ENCODE results near the gene SLF2. TPM values are rescaled to one million over a fixed set of nuclear protein-coding genes. Genes with fewer than 3 reads are reported as not detected.
A peak's percentile ranks its signal among the peaks of the same experiment; 100 is the strongest.

SLF2 gene
- total RNA-seq, result 10 to 100 TPM; 31.5 to 38.9 TPM
- polyA plus RNA-seq (2013, experiment 1 of 2), result 16.6 TPM
- polyA plus RNA-seq (2013, experiment 2 of 2), result 18.9 TPM
- long read RNA-seq, experiment 1, full-length matches to known transcripts, result 2 of 13 reads
- long read RNA-seq, experiment 1, partial matches to known transcripts, result 10 of 13 reads
- long read RNA-seq, experiment 1, other reads (novel, unspliced or antisense), result 1 of 13 reads
- long read RNA-seq, experiment 2, full-length matches to known transcripts, result 18 of 43 reads
- long read RNA-seq, experiment 2, partial matches to known transcripts, result 17 of 43 reads
- long read RNA-seq, experiment 2, other reads (novel, unspliced or antisense), result 8 of 43 reads
- long read RNA-seq, experiment 3, full-length matches to known transcripts, result 25 of 57 reads
- long read RNA-seq, experiment 3, partial matches to known transcripts, result 21 of 57 reads
- long read RNA-seq, experiment 3, other reads (novel, unspliced or antisense), result 11 of 57 reads
- long read RNA-seq, experiment 4, partial matches to known transcripts, result 2 of 7 reads
- long read RNA-seq, experiment 4, other reads (novel, unspliced or antisense), result 4 of 7 reads

GRCh38 chr10:100912605-100913469 is at the start of gene SLF2:
Gene SLF2 (plus strand): TSS chr10:100912963. CDS start chr10:100913111, 148 bp downstream.
- Mint-ChIP-seq H3K27me3 (ENCODE audit: insufficient read depth) (no peaks in the 10 kb centered on the region), H3K4me3 (peak within 1 kb of the TSS; percentile 99), H3K36me3 (ENCODE audit: low read depth) (peaks cover 9% of the 10 kb centered on the region), H3K4me1 (peaks cover 32% of the 10 kb centered on the region), H3K9me3 (no peaks in the 10 kb centered on the region), H3K27ac (peak within 1 kb of the TSS; percentile 98)
- WGBS, 2 experiments (ENCODE audit: insufficient coverage in 1 of 2, insufficient read length in 1 of 2), result 0% methylated on average over 4 to 71 of the region's 71 CpGs
- peaks cover 25% of the 10 kb centered on the region for H3K4me1 ChIP-seq (ENCODE audit: control insufficient read depth, insufficient read depth, low read length)
- H3K27ac ChIP-seq (ENCODE audit: low read depth, low read length), result peak within 1 kb of the TSS; percentile 83
- peaks cover 26% of the 10 kb centered on the region for H3K36me3 ChIP-seq (ENCODE audit: control insufficient read depth, insufficient read depth, low read length)
- no peaks in the 10 kb centered on the region for H3K9me3 ChIP-seq (ENCODE audit: control insufficient read depth, low read length)
- H3K9ac ChIP-seq (ENCODE audit: extremely low read depth, low read length, poor library complexity, severe bottlenecking), result peak within 1 kb of the TSS; percentile 70
- TF ChIP-seq, protein P1, sequence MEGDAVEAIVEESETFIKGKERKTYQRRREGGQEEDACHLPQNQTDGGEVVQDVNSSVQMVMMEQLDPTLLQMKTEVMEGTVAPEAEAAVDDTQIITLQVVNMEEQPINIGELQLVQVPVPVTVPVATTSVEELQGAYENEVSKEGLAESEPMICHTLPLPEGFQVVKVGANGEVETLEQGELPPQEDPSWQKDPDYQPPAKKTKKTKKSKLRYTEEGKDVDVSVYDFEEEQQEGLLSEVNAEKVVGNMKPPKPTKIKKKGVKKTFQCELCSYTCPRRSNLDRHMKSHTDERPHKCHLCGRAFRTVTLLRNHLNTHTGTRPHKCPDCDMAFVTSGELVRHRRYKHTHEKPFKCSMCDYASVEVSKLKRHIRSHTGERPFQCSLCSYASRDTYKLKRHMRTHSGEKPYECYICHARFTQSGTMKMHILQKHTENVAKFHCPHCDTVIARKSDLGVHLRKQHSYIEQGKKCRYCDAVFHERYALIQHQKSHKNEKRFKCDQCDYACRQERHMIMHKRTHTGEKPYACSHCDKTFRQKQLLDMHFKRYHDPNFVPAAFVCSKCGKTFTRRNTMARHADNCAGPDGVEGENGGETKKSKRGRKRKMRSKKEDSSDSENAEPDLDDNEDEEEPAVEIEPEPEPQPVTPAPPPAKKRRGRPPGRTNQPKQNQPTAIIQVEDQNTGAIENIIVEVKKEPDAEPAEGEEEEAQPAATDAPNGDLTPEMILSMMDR (conservative IDR thresholded peaks at IDR 0.05), result no peak
- H3K27me3 ChIP-seq (ENCODE audit: control insufficient read depth, insufficient read depth, low read length, poor library complexity, severe bottlenecking), result no peaks in the 10 kb centered on the region
- DNase-seq, result peak; percentile 98
- H3K4me3 ChIP-seq (ENCODE audit: low read length), result peak within 1 kb of the TSS; percentile 92

DNA sequence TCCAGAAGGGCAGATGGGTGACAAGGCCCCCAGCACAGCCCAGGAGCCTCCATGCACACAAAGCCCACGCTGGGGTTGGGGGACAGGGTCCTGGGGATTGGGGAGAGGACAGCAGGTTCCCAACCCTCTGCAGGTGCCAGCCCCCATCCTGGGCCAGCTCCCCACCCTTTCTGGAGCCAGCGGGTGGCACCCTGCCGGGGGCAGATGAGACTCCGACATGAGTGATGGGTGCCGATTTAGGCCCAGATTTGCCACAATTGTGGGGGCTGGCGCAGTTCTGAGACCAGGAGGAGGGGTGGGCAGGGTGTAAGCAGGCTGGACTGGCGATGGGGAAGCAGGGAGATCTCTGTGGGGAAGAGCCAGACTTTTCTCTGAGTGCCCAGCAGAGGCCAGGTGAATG is 49.3 kb upstream of the SLF2 start:
- peaks cover 90% of the 10 kb centered on the region for H3K27me3 ChIP-seq (ENCODE audit: control insufficient read depth, insufficient read depth, low read length, poor library complexity, severe bottlenecking)
- Mint-ChIP-seq H3K36me3 (ENCODE audit: low read depth) (no peaks in the 10 kb centered on the region), H3K4me1 (peaks cover 5% of the 10 kb centered on the region), H3K4me3 (no peak overlapping the region), H3K9me3 (no peaks in the 10 kb centered on the region), H3K27me3 (ENCODE audit: insufficient read depth) (peaks cover 99% of the 10 kb centered on the region), H3K27ac (no peak overlapping the region)
- no peaks in the 10 kb centered on the region for H3K36me3 ChIP-seq (ENCODE audit: control insufficient read depth, insufficient read depth, low read length)
- no peak overlapping the region for H3K9ac ChIP-seq (ENCODE audit: extremely low read depth, low read length, poor library complexity, severe bottlenecking)
- no peak for DNase-seq
- no peaks in the 10 kb centered on the region for H3K4me1 ChIP-seq (ENCODE audit: control insufficient read depth, insufficient read depth, low read length)
- WGBS, 2 experiments (ENCODE audit: insufficient coverage in 1 of 2, insufficient read length in 1 of 2), result 91 to 93% methylated on average over 7 of the region's 7 CpGs
- H3K4me3 ChIP-seq (ENCODE audit: low read length), result no peak overlapping the region
- no peaks in the 10 kb centered on the region for H3K9me3 ChIP-seq (ENCODE audit: control insufficient read depth, low read length)
- TF ChIP-seq, protein P1 (conservative IDR thresholded peaks at IDR 0.05), result no peak
- no peak overlapping the region for H3K27ac ChIP-seq (ENCODE audit: low read depth, low read length)
